ENCODE results near the gene TRPT1. TPM values are rescaled to one million over a fixed set of nuclear protein-coding genes. Genes with fewer than 3 reads are reported as not detected.

Gene TRPT1
- polyA plus RNA-seq, 3 donors, result 45.0 to 59.9 (median 49.3) TPM

DNA sequence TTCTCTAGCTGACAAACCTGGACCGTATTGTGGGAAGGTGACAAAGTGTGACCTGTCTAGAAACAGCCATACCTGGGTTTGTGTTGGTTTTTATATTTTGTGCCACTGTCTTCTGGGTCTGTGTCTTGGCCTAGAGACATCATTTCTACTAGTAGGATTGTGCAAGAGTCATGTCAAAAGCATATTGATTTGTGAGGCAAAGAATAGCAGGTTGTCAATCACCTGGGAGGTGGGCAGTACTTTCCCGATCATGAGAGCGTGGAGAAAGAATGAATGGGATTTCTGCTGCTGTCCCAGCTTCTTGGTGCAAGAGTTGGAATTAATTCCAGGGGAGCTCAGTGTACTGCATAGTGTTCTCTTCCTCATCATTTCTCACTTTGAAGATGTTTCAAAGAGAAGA, 24.4 kb downstream of the TRPT1 start:
- no peak for DNase-seq (ENCODE audit: extremely low read depth in 1 of 11, low read depth in 9 of 11, low spot score in 4 of 11)

DNA sequence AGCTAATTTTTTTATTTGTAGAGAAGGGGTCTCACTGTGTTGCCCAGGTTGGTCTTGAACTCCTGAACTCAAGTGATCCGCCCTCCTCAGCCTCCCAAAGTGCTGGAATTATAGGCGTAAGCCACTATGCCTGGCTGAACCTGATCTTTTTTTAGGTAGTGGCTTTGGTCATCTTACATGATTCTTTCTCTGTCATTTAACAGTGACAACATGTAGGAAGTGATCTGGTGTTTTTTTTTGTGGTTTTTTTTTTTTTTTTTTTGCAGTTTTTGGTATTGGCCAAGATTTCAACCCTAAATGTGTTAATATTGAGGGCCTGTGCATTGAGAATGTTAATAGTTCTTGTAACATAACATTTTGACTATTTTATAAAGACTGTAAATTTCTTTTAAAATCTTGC, 27.5 kb downstream of the TRPT1 start:
- no peak for DNase-seq (ENCODE audit: extremely low read depth in 1 of 11, low read depth in 9 of 11, low spot score in 4 of 11)

DNA sequence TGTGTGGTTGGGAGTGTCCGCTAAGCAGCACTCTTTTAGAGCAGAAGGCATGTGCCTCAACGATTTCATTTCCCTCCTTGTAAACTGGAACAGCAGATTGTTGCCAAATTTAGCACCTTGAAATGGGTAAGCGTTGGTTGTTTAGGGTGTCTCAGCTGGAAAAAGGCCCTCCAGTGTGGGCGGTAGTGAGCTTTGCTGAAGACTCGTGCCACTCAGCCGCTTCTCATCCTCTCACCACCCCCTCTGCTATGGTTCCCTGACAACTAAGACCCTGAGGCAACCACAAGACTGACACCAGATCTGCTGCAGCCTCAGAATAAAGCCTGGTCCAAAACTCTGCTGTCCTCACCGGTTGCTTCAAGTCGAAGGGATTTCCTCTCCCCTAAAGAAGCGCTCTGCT, 29.4 kb downstream of the TRPT1 start:
- DNase-seq (ENCODE audit: extremely low read depth in 1 of 11, low read depth in 9 of 11, low spot score in 4 of 11), result no peak

DNA sequence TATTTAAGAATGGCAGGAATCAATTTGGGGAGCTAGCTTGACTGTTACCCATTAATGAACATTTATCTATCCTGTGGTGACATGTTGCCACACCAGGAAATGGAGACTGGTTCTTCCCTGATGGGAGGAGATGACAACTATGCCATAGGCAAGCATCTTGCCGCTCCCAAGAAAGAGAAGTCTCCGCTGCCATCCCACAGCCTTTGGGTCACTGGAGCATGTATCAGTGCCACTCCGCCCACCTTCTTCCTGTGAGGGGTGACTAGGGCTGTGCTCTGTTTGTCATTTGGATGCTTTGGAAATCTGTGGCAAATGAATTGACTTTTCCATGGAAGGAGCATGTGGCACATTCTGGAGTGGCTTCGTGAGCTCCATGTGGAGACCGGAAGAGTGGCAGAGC, 33.6 kb downstream of the TRPT1 start:
- DNase-seq (ENCODE audit: extremely low read depth in 1 of 11, low read depth in 9 of 11, low spot score in 4 of 11), result no peak

DNA sequence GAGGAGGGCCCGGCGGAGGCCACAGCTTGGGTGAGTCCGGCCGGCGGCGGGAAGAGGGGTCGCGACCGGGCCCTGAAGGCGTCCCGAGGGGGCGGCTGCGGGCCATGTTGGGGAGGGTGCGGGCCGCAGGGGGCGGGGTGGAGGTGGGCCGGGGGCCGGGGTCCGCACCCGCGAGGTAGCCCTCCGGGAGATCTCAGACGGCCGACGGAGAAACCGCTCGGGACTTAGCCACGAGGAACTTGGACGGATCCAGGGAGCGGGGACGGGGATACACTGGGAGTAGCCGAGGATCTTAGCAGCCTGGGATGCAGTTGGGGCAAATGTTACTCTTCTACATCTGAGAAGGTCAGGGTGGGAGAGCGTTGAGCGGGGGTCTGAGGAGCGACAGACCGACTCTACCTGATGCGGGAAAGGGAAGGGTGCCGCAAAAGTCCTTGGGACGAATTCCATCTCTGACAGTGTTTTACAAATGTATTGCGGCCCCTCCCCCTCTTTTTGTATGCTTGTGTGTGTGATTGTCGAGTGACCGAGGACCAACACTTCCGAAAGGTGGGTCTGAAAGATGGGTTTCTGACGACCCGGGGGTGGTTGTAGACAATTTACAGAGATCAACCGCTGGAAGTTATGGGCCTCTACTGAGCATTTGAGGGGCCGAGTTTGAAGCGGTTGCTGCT, 39.4 kb downstream of the TRPT1 start:
- no peak for DNase-seq (ENCODE audit: extremely low read depth in 1 of 11, low read depth in 9 of 11, low spot score in 4 of 11)

DNA sequence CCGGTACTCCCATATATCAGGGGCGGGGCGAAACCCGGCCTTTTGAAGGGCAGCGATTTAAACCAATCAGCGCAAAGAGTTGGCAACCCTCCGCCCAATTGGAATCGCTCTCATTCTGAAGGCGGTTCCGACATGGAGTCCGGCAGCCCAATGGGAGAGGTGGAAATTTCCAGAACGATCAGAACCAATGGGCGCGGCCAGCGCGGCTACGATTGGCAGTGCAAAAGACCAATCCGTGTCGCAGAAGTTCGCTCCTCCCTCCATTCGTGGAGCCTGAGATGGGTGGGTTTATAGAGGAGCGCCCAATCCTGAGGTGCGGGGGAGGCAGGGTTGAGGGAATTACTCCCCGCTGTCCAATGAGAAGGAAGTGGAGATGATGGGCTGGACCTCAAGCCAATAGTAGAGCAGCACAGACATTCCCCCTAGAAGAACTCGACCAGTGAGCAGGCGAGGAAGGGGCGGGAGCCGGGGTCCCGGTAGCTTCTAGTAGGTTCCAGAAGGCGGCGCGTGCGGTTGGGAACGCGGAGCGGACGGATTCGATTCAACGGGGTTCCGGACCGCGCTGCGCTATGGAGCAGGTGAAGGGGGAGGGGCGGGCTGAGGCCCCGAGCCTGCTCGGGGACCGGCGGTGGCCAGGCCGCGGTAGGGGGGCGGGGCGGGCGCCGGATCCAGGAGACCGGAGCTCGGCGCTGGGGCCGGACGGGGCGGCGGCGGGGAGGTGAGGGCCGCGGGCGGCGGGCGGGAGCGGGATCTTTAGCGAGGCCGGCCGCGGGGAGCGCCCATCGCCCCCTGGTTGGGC, 40.1 kb downstream of the TRPT1 start, which contains the start of gene STIP1:
STIP1 (plus strand) TSS at position 479 of the 799 bp plus-strand sequence; CDS start at position 570, 91 bp downstream.
- DNase-seq (ENCODE audit: extremely low read depth in 1 of 11, low read depth in 9 of 11, low spot score in 4 of 11), result peak; percentile 99 to 100 (median 100)

DNA sequence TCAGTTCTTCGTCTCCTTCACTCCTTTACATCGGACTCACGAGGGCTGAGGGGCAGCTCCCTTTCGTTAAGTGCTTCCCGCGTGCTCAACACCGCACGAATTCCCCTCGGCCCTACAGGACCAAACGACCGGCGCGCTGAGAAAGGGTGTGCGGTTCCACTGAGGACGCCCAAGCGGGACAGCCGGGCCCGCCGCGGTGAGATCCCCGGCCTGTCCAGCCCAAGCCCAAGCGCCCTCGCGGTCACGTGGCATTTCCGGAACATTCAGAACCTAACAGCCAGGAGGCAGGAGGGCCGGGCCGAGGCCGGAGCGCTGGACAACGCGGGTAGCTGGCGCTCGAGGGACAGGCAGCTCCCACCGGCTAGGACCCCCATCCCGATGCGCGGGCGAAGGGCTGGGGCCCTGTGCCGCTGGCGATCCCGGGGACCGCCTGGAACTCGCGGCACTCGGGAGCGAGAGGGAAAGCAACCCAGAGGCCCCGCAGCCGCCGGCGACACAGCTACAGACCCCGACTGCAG, 40.8 kb downstream of the TRPT1 start:
- DNase-seq (ENCODE audit: extremely low read depth in 1 of 11, low read depth in 9 of 11, low spot score in 4 of 11), result peak in 7 of 11 donors; percentile 61 to 76 (median 73)

DNA sequence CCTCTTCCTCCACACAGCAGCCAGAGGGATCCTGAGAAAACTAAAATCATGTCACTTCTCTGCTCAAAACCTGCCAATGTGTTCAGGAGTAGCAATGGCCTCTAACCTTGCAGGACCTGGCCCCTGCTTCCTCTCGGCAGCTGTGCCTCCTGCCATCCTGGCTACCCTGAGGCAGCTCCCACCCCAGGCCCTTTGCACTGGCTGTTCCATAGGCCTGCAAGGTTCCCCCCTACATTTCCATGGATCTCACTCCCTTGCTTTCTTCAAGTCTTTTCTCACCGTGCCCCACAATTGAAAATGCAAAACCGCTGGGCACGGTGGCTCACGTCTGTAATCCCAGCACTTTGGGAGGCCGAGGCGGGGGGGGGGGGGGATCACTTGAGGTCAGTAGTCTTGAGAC, 42.1 kb downstream of the TRPT1 start:
- DNase-seq (ENCODE audit: extremely low read depth in 1 of 11, low read depth in 9 of 11, low spot score in 4 of 11), result no peak

DNA sequence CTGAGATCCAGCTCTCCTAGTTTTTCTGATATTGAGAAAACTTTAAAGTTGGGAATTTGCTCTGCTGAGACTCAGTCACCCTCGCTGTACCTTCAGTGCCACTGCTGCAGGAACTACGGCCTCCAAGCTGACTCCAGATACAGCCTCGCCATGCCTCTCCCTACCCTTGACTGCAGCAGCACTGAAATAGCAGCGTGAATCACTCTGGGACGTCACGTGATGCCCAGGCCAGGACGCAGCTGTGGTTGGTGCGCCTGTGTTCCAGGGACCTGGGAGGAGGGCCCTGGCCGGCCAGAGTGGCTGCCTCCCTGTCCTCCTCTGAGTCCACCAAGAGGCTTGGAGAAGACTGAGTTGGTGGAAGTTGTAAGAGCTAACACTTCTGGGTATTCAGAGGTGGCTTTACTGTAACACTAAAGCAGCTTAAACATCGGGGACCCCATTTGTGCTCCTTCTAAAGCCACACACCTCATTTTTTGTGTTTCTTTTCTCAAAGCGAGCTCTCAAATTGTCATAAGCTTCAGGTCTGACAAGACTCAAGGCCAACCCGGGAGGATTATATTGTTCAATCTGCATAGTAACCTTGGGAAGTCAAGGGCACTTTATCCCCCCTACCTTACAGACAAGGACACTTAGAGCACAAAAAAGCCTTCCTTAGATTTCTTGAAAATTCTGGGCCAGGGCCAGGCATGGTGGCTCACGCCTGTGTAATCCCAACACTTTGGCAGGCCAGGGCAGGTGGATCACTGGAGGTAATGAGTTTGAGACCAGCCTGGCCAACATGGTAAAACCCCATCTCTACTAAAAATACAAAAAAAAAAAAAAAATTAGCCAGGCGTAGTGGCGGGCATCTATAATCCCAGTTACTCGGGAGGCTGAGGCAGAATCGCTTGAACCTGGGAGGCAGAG, 44.2 kb downstream of the TRPT1 start:
- peak in 9 of 11 donors; percentile 50 to 84 (median 71) for DNase-seq (ENCODE audit: extremely low read depth in 1 of 11, low read depth in 9 of 11, low spot score in 4 of 11)

DNA sequence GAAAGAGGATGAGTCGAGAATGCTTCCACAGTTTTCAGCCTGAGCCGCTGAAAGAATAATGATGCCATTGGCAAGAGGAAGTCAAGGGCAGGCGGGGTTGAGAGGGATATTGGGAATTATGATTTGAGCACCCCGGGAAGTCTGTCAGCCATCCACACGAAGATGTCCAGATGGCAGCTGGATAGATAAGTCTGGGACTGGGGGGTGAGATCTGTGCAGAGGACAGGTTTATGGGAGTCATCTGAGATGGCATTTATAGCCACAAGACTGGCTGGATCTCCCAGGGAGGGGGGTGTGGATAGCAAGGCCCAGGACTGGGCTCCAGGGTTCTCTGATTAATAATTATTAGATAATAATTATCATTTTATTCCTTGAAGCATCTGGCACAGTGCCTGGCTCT, 45.1 kb downstream of the TRPT1 start:
- DNase-seq (ENCODE audit: extremely low read depth in 1 of 11, low read depth in 9 of 11, low spot score in 4 of 11), result no peak

DNA sequence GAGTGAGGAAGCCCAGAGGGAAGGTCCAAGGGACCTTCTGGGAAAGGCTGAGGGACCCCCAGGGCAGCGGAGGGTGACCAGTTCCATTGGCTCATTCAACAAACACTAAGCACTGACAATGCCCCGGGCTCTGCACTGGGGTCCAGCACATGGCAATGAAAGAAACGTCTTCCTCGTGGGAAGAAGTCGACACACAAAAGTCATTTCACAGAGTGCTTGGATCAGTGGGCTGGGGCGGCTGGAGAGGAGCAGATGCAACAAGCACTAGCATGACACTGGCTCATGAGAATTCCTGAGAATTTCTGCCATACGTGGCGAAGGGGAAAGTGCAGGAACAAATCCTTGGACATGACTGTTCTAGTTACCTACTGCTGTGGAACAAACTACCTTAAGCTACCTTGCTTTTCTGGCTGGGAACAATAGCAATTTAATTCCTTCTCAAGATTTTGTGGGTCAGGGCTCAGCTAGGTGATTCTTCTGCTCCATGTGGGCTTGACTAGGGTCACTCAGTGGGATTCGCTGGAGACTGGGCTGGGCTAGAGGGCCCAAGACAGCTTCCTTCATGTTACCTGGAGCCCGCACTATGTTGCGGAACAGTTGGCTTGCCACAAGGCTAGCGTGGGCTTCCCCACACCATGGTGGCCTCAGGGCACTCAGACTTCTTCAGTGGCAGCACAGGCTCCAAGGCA, 46.9 kb downstream of the TRPT1 start:
- DNase-seq (ENCODE audit: extremely low read depth in 1 of 11, low read depth in 9 of 11, low spot score in 4 of 11), result no peak

DNA sequence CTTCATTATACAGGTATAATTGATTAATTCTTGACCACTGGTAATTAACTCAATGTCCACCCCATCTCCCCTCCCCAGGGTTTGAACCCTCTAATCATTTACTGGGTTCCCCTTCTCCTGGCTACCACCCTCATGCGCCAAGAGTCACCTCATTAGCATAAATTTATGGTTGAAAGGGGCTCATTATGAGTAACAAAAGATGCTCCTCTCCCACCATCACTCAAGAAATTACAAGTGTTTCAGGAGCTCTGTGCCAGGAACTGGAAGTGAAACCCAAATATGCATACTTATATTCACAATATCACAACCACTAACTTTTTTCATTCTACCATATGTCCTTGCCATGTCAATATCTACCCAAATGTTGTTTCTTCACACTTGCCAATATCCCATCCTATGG, 47.8 kb downstream of the TRPT1 start:
- no peak for DNase-seq (ENCODE audit: extremely low read depth in 1 of 11, low read depth in 9 of 11, low spot score in 4 of 11)

DNA sequence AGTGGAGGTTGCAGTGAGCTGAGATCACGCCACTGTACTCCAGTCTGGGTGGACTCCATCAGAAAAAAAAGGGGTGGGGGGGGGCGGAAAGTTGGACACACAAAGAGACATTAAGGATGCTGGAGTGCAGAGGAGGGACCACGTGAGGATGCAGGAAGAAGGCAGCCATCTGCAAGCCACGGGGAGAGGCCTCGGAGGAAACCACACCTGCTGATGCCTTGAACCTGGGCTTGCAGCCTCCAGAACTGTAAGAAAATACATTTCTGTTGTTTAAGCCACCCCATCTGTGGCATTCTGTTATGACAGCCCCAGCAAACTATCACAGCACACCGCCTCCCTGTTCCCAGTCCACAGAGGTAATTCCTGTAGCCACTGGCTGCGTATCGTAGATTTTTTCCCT, 49.2 kb downstream of the TRPT1 start:
- DNase-seq (ENCODE audit: extremely low read depth in 1 of 11, low read depth in 9 of 11, low spot score in 4 of 11), result no peak

Other genes with a start within 250 kb of the TRPT1 start
- 100 to 1,000 TPM in 2 of 3 donors, 10 to 100 TPM in 1; 95.6 to 109 (median 106) TPM for gene OTUB1, start 239.7 kb downstream of the TRPT1 start, polyA plus RNA-seq (ENCODE audit: insufficient read length in 3 of 3)
- 1 to 10 TPM; 2.2 to 3.3 (median 3.2) TPM for gene FLRT1, start 190.3 kb downstream of the TRPT1 start, polyA plus RNA-seq (ENCODE audit: insufficient read length in 3 of 3)
- gene MACROD1, start 60.1 kb downstream of the TRPT1 start, polyA plus RNA-seq (ENCODE audit: insufficient read length in 3 of 3), result 10 to 100 TPM; 13.4 to 19.5 (median 17.8) TPM
- 100 to 1,000 TPM; 173 to 197 (median 188) TPM for gene STIP1, start 40.0 kb downstream of the TRPT1 start, polyA plus RNA-seq (ENCODE audit: insufficient read length in 3 of 3)
- gene FERMT3, start 19.5 kb downstream of the TRPT1 start, polyA plus RNA-seq (ENCODE audit: insufficient read length in 3 of 3), result 1 to 10 TPM; 4.7 to 6.5 (median 5.9) TPM
- 10 to 100 TPM; 17.7 to 32.8 (median 28.0) TPM for gene NUDT22, start 88 bp upstream of the TRPT1 start, polyA plus RNA-seq (ENCODE audit: insufficient read length in 3 of 3)
- gene DNAJC4, start 4.4 kb upstream of the TRPT1 start, polyA plus RNA-seq (ENCODE audit: insufficient read length in 3 of 3), result 10 to 100 TPM; 56.1 to 76.7 (median 63.6) TPM
- gene VEGFB, start 8.4 kb upstream of the TRPT1 start, polyA plus RNA-seq (ENCODE audit: insufficient read length in 3 of 3), result 10 to 100 TPM; 83.8 to 99.3 (median 95.3) TPM
- gene FKBP2, start 14.9 kb upstream of the TRPT1 start, polyA plus RNA-seq (ENCODE audit: insufficient read length in 3 of 3), result 100 to 1,000 TPM in 2 of 3 donors, 10 to 100 TPM in 1; 74.5 to 111 (median 102) TPM
- gene PPP1R14B, start 20.8 kb upstream of the TRPT1 start, polyA plus RNA-seq (ENCODE audit: insufficient read length in 3 of 3), result 10 to 100 TPM; 59.6 to 85.8 (median 69.1) TPM
- 10 to 100 TPM; 11.6 to 17.7 (median 15.1) TPM for gene PLCB3, start 25.3 kb upstream of the TRPT1 start, polyA plus RNA-seq (ENCODE audit: insufficient read length in 3 of 3)
- 10 to 100 TPM; 36.7 to 58.9 (median 54.2) TPM for gene BAD, start 58.5 kb upstream of the TRPT1 start, polyA plus RNA-seq (ENCODE audit: insufficient read length in 3 of 3)
- gene GPR137, start 59.7 kb upstream of the TRPT1 start, polyA plus RNA-seq (ENCODE audit: insufficient read length in 3 of 3), result 10 to 100 TPM; 27.2 to 42.7 (median 42.7) TPM
- under 1 TPM in 1 of 3 donors, not detected in 2; 0.11 TPM for gene KCNK4, start 65.1 kb upstream of the TRPT1 start, polyA plus RNA-seq (ENCODE audit: insufficient read length in 3 of 3)
- under 1 TPM in 1 of 3 donors, not detected in 2; 0.47 TPM for gene CATSPERZ, start 74.2 kb upstream of the TRPT1 start, polyA plus RNA-seq (ENCODE audit: insufficient read length in 3 of 3)
- gene ESRRA, start 79.3 kb upstream of the TRPT1 start, polyA plus RNA-seq (ENCODE audit: insufficient read length in 3 of 3), result 10 to 100 TPM; 16.6 to 30.5 (median 26.3) TPM
- gene TRMT112, start 91.4 kb upstream of the TRPT1 start, polyA plus RNA-seq (ENCODE audit: insufficient read length in 3 of 3), result 100 to 1,000 TPM; 203 to 244 (median 219) TPM
- gene PRDX5, start 91.9 kb upstream of the TRPT1 start, polyA plus RNA-seq (ENCODE audit: insufficient read length in 3 of 3), result 100 to 1,000 TPM; 161 to 233 (median 207) TPM
- gene CCDC88B, start 114.0 kb upstream of the TRPT1 start, polyA plus RNA-seq (ENCODE audit: insufficient read length in 3 of 3), result 1 to 10 TPM; 1.7 to 5.0 (median 3.9) TPM
- gene RPS6KA4, start 133.0 kb upstream of the TRPT1 start, polyA plus RNA-seq (ENCODE audit: insufficient read length in 3 of 3), result 10 to 100 TPM in 2 of 3 donors, 1 to 10 TPM in 1; 6.7 to 13.9 (median 12.6) TPM

Data from renal cortex interstitium (tissue), 11 donors.